WERI-Rb-1 (cell line): ENCODE results near the gene ACSM5.

ENCODE experiments used
- DNase-seq: peaks from one replicate; pipeline ENCODE4 v3.0.0-alpha.2; 2020
- H3K27ac ChIP-seq: fragments of 250-450 bp; sonication (Bioruptor Pico); 2 replicates; pipeline ENCODE4 v1.5.1; 2020; ENCODE audit warnings: mild to moderate bottlenecking, moderate library complexity
- H3K27me3 ChIP-seq: fragments of 250-450 bp; sonication (Bioruptor Pico); 2 replicates; pipeline ENCODE4 v1.5.1; 2021; ENCODE audit warnings: mild to moderate bottlenecking, low read depth, moderate library complexity; ENCODE audit not compliant: insufficient read depth, severe bottlenecking
- H3K36me3 ChIP-seq: fragments of 250-450 bp; sonication (Bioruptor Pico); 2 replicates; pipeline ENCODE4 v1.5.1; 2020; ENCODE audit warnings: mild to moderate bottlenecking, moderate library complexity
- H3K4me3 ChIP-seq: 2 replicates; pipeline ENCODE4 v1.5.1; 2011; ENCODE audit warnings: low read depth, mild to moderate bottlenecking, control low read depth, low read length
- H3K9me3 ChIP-seq: fragments of 250-450 bp; sonication (Bioruptor Pico); 2 replicates; pipeline ENCODE4 v1.5.1; 2021; ENCODE audit warnings: mild to moderate bottlenecking, moderate library complexity; ENCODE audit not compliant: severe bottlenecking
- CTCF ChIP-seq: IDR thresholded peaks from 2 replicates; pipeline ENCODE4 v1.5.1; 2011; ENCODE audit warnings: low read depth, mild to moderate bottlenecking, control low read depth, inconsistent platforms, low read length

Gene ACSM5

DNA sequence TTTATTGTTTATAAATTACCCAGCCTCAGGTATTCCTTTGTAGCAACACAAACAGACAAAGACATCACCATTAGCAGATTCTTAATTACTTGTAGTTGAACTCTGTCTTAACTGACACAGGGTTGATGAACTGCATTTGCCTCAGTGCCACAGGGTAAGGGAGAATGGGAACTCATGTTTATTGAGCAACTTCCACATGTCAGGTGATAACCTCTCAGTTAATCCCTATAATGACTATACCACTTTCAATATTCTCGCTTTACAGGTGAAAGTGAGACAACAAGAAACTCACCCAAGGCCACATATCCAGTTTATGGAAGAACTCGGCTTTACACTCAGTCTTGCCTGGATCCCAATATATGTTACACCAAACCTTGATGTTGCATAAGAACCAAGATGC lies 13.4 kb upstream of the ACSM5 start:
- no peak for TF ChIP-seq CTCF
- DNase-seq = no peak
- Histone ChIP-seq H3K27me3 (peaks cover 59% of the 10 kb centered on the region), H3K4me3 (no peak overlapping the region), H3K36me3 (no peaks in the 10 kb centered on the region), H3K9me3 (no peaks in the 10 kb centered on the region), H3K27ac (no peak overlapping the region)

- Histone ChIP-seq H3K4me3 (no peak overlapping the region), H3K27me3 (peaks cover 62% of the 10 kb centered on the region), H3K9me3 (no peaks in the 10 kb centered on the region), H3K27ac (no peak overlapping the region), H3K36me3 (no peaks in the 10 kb centered on the region)
- no peak for TF ChIP-seq CTCF
- DNase-seq = no peak
These were observed 12.4 kb upstream of the ACSM5 start for GRCh38 chr16:20396846-20397467.

GRCh38 chr16:20397468-20398074 lies 11.8 kb upstream of the ACSM5 start:
- Histone ChIP-seq H3K9me3 (no peaks in the 10 kb centered on the region), H3K36me3 (no peaks in the 10 kb centered on the region), H3K27ac (no peak overlapping the region), H3K27me3 (peaks cover 68% of the 10 kb centered on the region), H3K4me3 (no peak overlapping the region)
- DNase-seq = no peak
- TF ChIP-seq CTCF = no peak

- no peak for TF ChIP-seq CTCF
- no peak overlapping the region for H3K4me3 ChIP-seq
These were observed 10.7 kb upstream of the ACSM5 start for GRCh38 chr16:20398603-20399002.

DNA sequence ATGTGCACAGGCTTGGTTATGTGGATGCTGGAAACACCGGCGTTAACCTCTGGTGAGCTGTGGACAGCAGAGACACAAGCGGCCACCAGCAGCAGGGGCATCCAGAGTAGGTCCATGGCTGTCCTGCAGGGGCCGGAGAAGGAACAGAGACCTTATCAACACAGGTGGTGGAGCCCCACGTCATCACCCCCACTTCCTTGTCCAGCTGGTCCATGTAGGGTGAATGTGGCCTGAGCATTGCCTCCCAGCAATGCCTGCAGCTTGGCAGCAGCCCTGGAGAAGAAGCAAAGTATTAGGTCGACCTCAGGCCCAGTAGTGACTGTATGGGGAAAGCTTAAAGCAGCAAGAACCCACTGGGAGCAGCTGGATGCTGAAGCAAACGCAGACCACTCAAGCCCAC lies 10.1 kb upstream of the ACSM5 start:
- Histone ChIP-seq H3K36me3 (no peaks in the 10 kb centered on the region), H3K4me3 (no peak overlapping the region), H3K9me3 (no peaks in the 10 kb centered on the region), H3K27me3 (peaks cover 68% of the 10 kb centered on the region), H3K27ac (no peak overlapping the region)
- DNase-seq = no peak
- TF ChIP-seq CTCF = no peak

More at GRCh38 chr16:20398603-20399002, 10.7 kb upstream of the ACSM5 start:
- H3K36me3 ChIP-seq = no peaks in the 10 kb centered on the region
- no peaks in the 10 kb centered on the region for H3K9me3 ChIP-seq
- DNase-seq = no peak
- H3K27me3 ChIP-seq = peaks cover 67% of the 10 kb centered on the region
- no peak overlapping the region for H3K27ac ChIP-seq

DNA sequence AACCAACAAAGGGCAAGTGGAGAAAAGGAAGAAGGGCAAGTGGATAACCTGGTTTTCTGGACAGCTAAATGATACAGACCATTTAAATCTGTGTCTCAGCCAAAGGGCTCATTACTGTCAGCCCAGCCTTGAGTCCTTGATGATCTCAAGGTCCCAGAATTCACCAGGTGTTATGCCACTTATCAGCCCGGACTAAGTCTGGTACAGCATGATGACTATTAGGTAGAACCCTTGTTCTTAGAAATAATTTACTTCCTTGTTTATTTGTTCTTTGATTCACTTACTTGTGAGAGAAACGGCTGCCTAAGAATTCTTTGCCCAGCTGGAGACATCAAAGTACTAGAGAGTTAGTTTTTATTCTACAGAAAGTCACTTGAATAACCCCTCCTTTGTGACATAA lies 8.3 kb upstream of the ACSM5 start:
- no peak overlapping the region for H3K27ac ChIP-seq
- TF ChIP-seq CTCF = no peak
- DNase-seq = no peak

More for the DNA sequence above, 8.3 kb upstream of the ACSM5 start:
- Histone ChIP-seq H3K9me3 (no peaks in the 10 kb centered on the region), H3K4me3 (no peak overlapping the region), H3K36me3 (no peaks in the 10 kb centered on the region), H3K27me3 (peaks cover 72% of the 10 kb centered on the region)
